Measurements from ENCODE around the gene CADPS.

Gene CADPS

DNA sequence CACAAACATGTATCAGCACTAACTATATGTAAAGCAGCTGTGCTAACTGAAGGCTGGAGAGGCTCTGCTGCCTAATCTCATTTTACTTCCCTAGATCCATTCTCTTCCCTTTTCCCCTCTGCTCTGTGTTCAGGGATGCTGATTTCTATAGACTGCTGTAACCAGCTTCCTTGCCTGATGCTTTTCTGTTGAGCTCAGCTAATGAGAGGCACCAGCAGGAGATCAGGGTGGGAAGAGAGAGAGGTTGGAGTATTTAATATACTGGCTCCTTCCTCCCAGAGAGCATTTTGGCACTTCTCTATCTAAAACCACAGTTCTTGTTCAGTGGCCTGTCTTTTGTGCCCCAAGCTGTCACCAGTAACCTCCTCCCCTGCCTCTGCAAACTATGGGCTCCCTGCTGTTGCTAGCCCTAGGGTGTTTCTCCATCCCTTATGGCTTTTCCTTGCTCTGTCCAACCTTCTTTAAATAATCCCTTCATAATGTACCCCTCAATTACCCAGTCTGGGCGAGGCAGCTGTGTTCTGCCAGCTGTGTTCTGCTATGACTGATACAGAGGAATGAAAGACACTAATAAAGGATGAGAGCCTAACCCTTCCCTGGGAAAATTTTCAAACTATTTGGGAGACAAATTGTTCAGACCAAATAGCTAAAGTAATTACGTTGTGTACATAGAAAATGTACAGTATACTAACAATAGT, 69.5 kb downstream of the CADPS start:
- DNase-seq: no peak

DNA sequence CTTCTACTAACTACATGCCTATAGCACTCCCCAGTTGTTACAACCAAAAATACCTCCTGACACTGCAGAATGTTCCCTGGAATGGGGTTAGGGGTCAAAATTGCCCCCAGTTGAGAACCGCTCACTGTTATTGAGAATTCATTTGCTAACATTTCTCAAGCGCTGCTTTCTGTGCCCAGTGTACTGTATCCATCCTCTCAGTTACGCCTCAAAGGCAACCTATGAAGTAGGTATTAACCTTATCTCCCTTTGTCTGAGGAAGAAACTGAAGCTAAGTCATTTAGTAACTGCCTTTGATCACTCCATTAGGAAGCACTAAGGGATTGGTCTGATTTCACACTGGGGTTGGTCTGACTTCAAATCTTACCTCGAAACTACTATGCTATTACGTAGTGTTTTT, 70.1 kb downstream of the CADPS start:
- DNase-seq: no peak

DNA sequence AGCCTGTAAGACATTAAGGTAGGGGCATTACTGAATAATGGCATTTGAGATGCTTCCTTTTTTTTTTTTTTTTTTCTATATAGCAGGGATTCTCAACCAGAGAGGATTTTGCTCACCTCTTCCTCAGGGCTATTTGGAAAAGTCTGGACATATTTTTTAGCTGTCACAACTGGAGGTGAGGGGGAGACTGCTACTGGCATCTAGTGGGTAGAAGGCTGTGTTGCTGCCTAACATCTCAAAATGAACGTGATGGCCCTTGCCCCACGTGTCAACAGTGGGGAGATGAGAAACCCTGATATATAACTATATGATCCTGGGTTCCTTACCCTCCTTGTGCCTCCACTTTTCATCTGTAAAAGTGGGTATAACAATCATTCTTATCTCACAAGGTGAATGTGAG, 71.9 kb downstream of the CADPS start:
- DNase-seq: no peak

DNA sequence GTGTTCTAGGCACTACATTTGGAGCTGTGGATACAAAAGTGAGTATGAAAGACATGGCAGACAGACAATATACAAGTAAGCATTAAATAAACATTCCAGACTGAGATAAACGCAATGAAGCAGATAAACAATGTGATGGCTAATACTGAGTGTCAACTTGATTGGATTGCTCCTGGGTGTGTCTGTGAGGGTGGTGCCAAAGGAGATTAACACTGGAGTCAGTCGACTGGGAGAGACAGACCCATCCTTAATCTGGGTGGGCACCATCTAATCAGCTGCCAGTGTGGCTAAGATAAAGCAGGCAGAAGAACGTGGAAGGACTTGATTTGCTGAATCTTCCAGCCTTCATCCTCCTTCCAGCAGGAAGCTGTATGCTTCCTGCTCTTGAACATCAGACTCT, 77.2 kb downstream of the CADPS start:
- no peak for DNase-seq

DNA sequence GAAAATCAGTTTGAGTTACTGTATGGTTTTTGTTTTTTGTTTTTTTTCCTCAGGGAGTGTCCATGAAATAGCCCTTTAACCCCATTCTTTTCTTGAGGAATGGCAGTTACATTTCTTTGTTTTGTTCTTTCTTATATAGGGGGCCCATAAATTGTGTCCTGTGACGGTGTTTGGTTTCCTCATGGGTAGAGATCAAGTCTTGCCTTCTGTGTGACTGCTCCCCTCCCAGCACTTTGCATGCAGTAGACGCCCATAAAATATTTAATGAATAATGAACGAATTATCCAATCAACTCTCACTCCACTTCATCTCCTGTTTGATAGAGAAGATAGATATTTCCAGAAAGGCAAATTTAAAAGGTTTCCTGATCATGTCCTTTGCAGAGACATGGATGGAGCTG, 78.1 kb downstream of the CADPS start:
- DNase-seq: no peak

DNA sequence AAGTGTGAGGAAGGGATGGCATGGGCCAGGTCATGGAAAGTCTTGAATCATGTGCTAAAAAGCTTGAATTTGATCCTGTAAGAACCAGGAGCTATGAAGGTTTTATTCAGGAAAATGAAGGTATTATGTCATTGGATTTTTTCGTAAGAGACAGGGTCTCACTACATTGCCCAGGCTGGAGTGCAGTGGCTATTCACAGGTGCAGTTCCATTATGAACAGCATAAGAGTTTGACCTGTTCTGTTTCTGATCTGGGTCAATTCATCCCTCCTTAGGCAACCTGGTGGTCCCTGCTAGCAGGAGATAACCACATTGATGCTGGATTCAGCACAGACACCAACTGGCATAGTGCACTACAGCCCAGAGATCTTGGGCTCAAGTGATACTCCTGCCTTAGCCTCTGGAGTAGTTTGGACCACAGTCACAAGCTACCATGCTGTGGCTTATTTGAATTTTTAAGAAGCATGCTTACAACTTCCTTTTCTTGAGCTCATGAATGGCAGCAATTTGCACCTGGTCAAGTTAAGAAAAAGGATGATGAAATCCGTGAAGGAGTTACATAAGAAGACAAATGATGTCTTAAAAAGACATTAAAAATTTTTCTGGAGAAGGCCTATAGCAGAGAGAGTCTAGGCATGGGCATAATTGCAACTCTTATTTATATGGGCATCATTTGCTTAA, 79.1 kb downstream of the CADPS start:
- DNase-seq: no peak

DNA sequence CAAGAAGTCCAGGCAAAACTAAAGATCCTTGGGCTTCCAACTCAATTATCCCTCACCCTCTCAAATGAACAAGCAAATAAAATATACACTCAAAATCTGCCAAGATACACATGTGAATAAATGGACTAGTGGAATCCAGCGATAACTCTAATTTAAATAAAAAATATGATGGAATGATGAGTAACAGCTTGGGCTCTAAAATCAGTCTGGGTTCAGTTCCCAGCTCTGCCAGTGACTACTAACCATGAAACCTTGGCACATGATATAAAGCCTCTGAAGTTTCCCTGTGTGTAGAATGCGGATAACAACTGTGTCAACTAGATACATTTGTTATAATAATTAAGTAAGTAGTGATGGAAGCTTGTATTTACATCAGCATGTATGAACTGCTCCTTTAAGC, 81.3 kb downstream of the CADPS start:
- no peak for DNase-seq

DNA sequence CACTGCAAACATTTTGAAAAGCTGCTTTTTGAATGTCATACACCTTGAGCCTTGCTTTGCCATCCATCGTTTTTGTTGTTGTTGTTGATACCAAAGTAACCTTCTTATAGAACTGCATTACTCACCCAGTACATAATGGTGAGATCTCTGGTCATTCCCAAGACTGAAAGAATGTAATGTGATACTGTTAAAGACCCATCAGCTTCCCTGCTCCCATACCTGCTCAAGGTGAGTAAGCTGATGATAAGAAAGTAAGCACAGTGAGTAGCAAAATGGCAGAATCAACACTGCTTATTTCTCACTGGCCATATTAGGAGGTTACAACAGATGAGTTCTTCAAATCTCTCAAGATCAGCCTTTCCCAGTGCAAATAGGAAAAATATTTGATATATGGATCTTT, 89.8 kb downstream of the CADPS start:
- no peak for DNase-seq

DNA sequence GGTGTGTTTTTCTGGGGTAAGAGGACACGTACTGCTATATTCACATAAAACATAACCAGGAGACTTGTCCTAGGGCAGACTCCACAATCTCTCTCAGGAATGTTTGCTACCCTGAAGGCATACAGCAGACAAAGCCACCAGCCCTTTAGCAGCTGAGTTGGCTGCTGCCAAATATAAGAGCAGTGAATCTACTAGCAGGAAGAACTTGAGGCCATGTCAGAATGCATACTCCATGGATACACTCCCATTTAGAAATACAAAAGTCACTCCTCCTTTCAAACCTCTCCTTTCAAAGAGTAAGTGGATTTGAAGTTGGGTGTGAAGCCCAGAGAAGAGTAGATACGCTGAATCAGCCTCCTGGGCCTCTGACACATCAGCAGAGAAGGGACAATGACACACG, 94.1 kb downstream of the CADPS start:
- no peak for DNase-seq

DNA sequence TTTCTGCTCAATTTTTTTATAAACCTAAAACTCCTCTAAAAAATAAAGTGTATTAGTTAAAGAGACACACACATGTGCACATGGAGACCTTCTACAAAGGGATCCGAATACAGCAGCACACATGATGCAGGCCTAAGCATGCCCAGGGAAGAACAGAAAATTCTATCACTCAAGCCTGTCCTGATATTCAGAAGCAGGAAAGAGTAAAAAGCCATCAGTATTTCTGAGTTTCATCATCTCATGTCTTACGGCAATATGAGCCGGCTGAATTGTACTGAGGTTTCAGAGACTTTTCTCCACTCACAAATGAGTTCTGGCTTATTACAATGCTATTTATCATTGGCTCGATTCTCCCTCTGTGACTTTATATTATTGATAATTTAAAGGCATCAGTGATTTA, 97.5 kb downstream of the CADPS start:
- no peak for DNase-seq

DNA sequence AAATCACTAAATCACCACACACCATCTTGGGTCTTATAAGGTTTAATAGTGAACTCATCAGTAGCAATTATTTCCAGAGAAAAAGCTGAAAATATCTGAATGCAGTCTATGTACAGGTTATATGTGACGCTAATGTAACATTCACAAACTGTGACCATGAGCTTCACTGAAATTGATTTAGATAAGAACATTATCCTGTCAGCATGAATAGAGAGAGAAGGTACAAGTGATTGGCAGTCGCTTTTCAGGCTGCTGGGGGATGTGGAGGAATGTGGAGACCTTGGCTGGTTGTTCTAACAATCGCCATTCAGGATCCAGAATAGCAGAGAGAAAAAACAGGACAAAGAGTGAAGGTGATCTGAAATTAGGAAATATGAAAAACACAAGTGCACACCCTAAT, 98.1 kb downstream of the CADPS start:
- DNase-seq: no peak

DNA sequence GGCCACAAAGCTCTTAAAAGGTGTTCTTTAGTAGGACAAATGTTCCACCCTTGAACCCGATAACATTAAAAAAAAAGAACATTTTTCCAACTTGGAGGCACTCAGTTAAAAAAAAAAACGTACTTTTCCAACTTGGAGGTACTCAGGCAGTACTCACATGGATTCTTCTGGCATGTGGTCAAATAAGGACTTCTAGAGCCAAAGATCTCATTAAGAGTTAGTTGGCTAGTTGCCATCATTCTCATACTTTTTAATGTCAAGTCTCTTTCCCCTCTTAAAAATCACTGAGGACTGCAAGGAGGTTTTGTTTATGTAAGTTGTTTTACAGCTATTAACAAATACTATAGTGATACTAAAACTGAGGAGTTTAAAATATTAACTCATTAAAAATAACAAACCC, 101.0 kb downstream of the CADPS start:
- no peak for DNase-seq

DNA sequence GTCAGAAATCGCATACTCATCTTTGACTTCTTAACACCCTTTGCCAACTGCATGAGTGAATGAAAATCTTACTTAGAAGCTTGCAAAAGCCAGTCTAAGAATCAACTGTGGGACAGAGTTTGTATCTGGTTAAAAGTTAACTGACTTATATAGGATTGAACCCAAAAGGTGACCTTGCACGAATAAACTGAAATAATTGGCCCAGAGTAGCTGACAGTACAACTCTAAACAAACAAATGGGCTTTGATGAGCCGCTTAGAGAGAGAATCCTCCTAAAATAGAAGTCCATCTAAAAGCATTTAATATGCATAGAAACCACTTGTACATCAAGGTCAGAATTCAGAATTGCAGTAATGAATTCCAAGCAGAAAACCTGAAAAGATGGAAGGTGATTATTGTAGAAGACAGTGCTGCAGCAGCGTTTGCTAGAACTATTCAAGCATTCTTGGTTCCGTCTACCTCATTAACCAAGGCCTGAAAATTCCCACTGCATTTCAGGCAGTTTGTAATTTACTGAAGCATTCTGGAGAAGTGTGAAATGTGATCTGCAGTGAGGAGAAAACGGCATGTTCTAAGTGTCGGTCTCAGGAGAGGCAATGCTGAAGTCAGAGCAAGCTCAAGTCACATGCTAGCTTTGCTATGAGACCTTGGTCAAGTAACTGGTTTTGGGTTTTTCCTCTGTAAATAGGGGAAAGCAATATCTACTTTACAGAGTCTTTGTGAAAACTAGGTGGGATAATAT, 103.7 kb downstream of the CADPS start:
- DNase-seq: no peak

DNA sequence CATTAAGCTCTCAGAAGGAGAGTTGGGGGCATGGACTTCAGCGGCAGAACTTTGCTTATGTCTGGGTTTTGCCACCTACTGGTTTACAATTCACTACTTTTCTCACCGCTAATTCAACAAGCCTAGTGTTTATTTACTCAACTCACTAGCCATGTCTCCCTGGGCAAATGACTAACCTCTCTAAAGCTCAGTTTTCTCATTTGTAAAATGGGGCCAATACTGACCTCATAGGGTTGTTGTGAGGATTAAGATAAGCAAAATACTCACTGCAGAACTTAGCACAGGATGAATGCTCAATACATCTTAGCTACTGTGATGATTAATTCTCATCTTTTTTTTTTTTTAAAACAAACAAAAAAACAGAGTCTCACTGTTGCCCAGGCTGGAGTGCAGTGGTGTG, 106.3 kb downstream of the CADPS start:
- DNase-seq: no peak

DNA sequence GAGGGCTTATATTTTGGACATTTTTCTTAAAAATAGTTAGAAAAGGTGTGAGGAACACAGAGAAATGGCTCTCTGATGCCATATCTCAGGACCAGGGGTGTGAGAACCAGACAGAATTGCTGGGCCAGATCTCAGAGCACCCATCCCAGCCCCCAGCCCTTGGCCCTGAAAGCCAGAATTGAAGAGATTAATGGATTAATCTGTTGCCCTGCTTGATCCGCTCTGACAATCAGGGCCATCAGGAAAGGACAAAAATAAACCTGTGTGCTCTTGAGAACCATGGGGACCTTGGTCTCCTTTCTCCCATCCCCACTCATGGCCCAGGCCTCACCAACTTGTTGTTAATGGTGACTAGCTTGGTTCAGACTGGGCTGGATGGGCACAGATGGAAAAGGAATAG, 113.5 kb downstream of the CADPS start:
- DNase-seq: no peak

DNA sequence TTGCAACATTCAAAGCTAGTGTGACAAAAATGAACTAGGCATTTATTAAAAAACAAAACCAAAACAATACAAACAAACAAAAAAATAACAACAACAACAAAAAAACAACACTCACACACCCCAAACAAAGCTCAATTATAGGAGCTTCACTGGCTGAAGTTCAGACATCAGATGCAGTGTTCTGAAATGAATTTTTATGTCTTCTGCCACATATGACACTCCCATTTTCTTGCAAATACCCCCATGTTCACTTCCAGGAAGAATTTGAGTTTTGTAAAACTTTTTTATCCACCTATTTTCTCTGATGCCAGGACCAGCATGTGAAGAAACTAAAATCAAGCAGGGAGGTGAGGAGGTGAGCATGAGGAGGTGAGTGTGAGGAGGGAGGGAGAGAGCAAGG, 113.9 kb downstream of the CADPS start:
- DNase-seq: no peak

DNA sequence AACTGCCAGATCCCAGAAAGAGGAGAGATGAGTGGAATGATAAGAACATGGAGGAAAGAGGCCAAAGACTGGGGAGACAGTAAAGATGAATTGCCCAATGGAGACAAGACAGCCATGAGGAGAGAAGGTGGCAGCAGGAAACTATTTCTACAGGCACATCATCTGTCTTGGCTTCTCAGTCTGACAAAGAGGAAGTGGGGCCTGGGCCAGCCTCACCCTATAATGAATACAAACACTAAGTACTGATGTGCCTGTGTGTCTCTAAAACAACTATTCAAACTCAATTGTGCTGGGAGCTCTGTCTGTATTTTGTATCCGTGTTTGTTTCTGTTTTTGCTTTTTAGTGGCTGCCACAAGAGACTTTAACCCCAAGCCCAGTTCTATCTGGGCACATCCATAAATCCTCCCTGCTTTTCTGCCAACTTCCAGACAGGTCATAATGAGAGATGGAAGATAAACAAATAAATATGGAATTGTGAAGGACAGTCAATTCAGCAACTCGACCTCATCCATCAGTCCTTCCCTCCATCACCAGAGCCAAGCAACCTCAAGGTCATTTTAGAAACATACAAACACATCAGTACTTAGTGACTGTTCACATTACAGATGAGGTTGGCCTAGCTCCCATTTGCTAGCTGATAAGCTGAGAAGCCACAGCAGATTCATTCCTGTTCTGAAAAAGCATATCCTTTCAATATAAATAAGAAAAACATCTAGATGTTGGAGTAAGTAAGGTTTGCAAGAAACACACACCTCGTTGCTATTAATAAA, 116.7 kb downstream of the CADPS start:
- no peak for DNase-seq

DNA sequence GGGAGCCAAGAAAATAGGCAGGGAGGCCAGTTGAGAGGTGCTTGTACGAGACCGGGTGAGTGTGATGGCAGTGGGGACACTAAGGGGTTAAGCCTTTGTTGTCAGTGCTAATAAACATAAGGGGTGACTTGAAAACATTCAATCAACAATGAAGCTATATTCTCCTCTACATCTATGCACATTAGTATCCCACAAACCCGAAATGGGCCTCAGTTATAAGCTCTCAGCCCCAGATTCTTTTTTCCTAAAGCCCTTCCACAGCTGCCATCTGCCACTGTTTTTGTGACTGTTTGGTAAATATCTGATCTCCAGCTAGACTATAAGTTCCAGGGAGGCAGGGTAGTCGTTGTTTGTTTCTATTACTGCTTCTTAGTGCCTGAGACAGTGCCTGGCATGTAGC, 118.2 kb downstream of the CADPS start:
- no peak for DNase-seq

DNA sequence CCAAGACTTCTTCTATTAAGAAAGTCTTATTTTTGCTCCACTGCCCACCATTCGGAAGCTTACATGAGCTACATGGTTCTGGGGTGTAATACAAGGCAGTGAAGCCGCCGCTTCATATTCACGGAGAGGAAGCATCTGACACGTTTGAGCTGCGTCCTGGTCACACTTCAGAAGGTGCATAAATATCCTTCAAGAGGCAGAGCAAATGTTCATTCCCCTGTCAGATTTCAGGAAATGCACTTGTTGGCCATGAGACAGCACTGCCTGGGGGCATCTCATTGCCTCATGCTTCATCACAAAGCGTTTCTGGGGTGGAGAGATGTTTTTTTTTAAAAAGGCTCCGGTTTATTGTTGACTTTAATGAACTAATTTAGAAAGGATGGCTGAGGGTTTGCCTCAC, 119.9 kb downstream of the CADPS start:
- no peak for DNase-seq

DNA sequence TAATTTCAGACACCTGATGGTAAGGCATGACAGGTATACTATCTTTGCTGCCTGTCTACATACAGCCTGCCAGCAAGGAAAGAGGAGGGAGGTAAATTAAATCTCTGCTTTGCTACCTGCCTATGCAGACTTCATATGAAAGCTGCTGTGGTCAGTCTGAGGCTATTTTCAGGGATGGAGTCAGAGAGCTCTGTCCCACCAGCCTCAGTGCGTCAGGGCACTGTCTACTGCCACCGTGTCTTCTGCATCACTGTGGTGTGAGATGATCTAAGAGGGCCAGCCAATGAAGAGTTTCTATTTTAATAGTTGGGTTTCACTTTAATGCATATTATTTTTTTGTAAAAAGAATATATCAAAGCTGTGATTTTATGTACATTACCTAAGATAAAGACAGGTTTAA, 125.6 kb downstream of the CADPS start:
- DNase-seq: no peak

DNA sequence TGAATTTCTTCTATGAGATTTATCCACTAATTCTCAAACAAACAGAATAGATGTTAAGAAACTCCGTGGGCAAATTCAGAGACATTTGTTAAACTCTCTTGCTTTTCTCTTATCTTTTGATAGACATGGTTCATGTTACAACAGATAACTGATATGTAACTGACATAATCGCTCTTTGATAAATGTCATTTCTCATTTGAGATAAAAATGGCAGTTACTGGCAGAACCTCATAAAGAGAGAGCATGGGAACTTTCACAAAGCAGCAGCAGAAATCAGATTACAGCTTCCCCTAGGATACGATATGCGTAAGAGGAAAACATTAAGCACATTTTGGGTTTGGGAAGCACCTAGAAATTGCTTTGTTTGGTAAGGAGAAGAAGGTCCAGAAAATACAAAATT, 126.1 kb downstream of the CADPS start:
- no peak for DNase-seq

DNA sequence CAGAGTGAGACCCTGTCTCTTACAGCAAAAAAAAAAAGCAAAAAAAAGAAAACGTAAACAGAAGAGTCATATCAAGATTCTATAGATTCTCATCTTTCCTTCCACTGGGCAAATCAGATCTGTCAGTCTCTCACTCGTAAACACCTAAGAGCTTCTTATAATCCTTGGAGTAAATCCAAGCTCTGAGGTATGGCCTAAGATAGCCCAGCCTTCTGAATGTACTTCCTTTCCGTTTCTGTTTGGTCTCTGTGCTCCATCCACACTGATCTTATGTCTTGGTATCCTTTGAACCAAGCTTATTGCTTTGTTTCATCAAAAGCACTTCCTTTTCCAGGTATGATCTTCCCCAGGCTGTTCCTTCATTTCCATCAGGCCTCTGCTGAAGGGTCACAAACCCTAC, 137.8 kb downstream of the CADPS start:
- DNase-seq: no peak

DNA sequence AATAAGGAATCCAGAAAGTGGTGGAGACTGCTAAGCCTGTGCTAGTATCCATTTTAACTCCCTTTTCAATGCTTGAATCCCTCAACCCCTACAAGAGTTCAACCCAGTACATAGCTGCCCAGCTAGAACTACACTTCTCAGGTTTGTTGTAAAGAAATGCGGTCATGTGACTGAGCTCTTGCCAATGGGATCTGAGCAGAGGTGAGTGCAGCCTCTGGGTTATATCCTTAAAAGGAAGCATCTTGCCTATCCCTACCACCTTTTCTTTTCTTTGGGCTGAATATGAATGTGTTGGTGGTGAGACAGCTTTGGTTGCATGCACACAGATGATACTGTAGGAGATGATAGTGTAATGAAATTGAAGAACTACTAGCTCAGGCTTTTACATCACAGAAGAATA, 139.7 kb downstream of the CADPS start:
- no peak for DNase-seq
